AG10803 (cell line): ENCODE results near the gene CRYBB3.
A peak's percentile ranks its signal among the peaks of the same experiment; 100 is the strongest.
"Not testable (repeated sequence)": the region's sequence is repeated elsewhere in the genome, so short reads cannot be mapped to it uniquely, and the experiment has no call there.

Experiments
- DNase-seq: peaks from one replicate; pipeline ENCODE4 v3.0.0; 2010; ENCODE audit warnings: low read depth
- H3K4me3 ChIP-seq: 2 replicates; pipeline ENCODE4 v1.5.1; 2011; ENCODE audit warnings: mild to moderate bottlenecking, low read length, control low read depth
- TF ChIP-seq, protein P1 (sequence below): conservative IDR thresholded peaks from 2 replicates; pipeline ENCODE4 v1.5.1; 2011; ENCODE audit warnings: mild to moderate bottlenecking, low read length, control low read depth, inconsistent platforms

CRYBB3 gene

DNA sequence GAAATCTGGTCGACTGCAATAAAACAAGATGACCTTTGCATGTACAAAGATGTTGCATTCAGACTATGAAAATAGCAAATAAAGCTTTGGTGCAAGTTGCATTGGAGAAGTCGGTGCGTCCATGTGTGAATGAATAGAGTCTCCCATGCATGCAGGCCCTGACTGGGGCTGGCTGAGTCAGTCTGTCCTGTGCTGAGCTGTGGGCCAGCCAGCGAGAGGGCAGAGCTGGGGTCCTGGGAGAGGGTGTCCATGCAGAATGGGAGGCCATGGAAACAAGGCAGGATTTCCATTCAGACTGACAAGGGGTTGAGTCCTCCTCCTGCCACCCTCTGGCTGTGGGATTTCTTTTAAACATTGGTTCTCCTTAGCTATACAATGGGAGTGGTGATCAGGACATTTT, 2.3 kb upstream of the CRYBB3 start:
- DNase-seq = no peak
- TF ChIP-seq, protein P1, sequence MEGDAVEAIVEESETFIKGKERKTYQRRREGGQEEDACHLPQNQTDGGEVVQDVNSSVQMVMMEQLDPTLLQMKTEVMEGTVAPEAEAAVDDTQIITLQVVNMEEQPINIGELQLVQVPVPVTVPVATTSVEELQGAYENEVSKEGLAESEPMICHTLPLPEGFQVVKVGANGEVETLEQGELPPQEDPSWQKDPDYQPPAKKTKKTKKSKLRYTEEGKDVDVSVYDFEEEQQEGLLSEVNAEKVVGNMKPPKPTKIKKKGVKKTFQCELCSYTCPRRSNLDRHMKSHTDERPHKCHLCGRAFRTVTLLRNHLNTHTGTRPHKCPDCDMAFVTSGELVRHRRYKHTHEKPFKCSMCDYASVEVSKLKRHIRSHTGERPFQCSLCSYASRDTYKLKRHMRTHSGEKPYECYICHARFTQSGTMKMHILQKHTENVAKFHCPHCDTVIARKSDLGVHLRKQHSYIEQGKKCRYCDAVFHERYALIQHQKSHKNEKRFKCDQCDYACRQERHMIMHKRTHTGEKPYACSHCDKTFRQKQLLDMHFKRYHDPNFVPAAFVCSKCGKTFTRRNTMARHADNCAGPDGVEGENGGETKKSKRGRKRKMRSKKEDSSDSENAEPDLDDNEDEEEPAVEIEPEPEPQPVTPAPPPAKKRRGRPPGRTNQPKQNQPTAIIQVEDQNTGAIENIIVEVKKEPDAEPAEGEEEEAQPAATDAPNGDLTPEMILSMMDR = no peak
- H3K4me3 ChIP-seq = no peak overlapping the region

DNA sequence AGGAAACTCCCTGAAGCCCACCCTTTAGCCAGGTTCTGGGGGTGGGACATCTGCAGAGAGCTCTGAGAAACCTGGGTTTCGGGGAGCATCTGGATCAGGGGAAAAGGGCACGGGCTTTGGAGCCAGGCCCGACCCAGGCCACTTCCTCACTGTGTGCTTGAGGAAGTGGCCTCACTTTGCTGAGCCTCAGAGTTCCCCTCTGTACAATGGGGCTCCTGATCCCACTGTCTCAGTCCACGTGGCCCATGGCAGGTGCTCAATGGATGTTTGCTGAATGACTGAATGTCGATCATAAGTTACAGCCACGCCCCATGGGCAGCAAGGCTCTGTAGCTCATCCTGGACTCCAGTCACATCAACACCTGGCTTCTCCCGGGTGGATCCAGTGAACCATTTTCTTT, 1.3 kb downstream of the CRYBB3 start:
- TF ChIP-seq, protein P1 = no peak
- DNase-seq = no peak
- H3K4me3 ChIP-seq = no peak overlapping the region

DNA sequence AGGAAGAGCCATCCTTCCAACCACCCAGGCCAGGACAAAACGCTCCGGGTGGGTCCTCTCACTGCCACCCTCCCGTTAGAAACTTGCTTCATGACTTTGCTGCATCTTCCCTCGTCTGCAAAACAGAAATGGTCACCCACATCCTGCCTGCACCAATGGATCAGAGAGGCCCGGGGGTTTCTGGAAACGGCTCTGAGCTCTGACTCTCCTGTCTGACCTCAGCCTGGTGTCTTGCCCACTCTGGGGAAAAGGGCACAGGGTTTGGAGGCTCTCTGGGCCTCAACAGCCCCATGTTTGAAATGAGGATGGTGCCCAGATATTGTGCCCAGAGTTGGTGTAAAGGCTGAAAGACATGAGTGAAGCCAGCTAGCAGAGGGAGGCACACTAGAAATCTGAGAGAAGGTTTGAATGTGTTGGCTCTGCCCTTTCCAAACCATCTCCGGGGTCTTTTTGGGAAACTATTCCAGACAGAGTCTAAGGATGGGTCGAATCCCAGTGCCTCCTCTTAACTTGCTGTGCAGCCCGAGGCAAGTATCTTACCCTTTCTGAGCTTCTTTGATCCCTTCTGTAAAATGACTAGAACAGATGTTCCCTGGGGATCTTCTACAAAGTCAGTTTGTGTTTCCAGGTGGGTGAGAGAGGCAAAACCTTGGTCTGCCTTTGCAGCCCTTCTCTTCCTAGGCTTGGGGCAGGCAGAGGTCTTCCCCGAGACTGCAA, 2.1 kb downstream of the CRYBB3 start:
- no peak for DNase-seq
- TF ChIP-seq, protein P1 = no peak
- no peak overlapping the region for H3K4me3 ChIP-seq

DNA sequence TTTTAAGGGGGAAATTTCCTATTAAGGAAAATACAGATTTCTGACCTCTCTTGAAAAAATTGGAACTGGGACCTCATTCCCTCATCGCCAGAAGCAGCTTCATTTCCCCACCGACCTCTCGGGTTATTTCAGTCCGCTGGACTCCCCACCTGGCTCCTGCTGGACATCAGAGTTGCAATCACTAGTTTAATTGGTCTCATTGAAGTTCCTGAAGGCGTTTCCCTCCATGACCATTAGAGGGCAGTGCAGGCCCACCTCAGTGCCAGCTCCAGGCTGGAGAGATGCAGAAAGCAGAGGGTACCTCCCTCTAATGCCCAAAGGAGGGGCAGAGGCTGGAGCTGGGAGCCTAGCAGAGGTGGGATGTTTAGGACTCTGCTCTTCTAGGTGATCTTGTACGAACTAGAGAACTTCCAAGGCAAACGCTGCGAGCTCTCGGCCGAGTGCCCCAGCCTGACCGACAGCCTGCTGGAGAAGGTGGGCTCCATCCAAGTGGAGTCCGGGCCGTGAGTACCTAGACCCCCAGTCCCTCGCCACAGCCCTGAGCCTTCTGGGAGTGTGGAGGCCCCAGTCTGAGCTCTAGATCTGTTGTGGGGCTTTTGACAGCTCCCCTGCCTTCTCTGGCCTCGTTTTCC, 2.7 kb downstream of the CRYBB3 start:
- TF ChIP-seq, protein P1 = peak; percentile 89
- H3K4me3 ChIP-seq = no peak overlapping the region
- peak; percentile 43 for DNase-seq

DNA sequence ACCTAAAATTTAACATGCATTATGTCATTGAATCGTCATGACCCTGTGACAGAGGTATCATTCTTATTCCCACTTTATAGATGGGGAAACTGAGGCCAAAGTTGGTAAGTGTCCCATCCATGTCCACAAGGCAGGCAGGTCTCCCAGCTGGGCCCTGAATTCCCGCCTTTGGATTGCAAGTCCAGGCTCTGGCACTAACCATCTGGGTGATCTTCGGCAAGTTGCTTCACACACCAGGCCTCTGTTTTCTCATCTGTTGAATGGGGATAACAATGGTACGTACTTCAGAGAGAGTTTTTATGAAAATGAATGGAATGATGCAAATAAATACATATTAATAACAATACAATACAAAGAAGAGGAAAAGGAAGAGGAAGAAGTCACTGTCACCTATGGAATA, 3.4 kb downstream of the CRYBB3 start:
- H3K4me3 ChIP-seq = no peak overlapping the region
- TF ChIP-seq, protein P1 = no peak
- DNase-seq = no peak

DNA sequence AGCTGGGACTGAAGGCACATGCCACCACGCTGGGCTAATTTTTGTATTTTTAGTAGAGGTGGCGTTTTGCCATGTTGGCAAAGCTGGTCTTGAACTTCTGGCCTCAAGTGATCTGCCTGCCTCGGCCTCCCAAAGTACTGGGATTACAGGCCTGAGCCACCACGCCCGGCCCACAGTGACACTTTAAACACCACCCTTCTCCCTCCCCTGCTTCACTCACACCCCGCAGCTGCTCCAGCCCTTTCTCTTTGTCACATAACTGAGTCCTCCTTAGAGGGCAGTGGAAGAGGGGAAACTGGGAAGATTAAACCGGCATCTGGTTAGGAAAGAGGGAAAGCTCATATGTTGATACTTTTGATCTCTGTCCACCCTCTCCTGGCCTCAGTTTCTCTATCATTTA, 4.9 kb downstream of the CRYBB3 start:
- not testable (repeated sequence) for DNase-seq, H3K4me3 ChIP-seq

DNA sequence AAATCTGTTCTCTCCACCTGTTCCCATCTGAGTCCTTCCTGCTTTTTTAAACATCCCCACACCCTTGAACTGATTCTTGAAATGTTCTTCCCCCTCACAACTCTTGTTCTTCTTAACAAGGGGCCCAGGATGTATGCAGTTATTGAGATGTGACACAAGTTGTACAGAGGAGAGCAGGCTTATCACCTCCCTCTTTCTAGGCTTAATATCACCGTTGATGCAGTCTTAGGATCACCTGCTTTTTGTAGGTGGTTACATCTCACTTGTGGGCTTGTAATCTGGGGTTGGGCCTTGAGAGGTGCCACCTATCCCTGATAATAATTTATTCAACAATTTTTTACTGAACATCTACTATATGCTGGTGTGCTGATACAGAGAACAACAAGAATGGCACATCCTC, 6.2 kb downstream of the CRYBB3 start:
- no peak for DNase-seq
- no peak overlapping the region for H3K4me3 ChIP-seq
- TF ChIP-seq, protein P1 = no peak
